RWPE1 (cell line): ENCODE results near the gene IL6ST.
A peak's percentile ranks its signal among the peaks of the same experiment; 100 is the strongest.

Experiments used
- CTCF ChIA-PET: fragments of 350-600 bp; sonication (Branson Sonifier 250); formaldehyde crosslinking; extraction: SDS; loops from one replicate; lab custom pipeline; 2021; lab: Yijun Ruan, JAX
- POLR2A ChIA-PET: fragments of 400-600 bp; formaldehyde crosslinking; extraction: SDS; loops from one replicate; lab custom pipeline; 2020; ENCODE audit warnings: antibody characterized with exemption; ENCODE audit not compliant: low non-redundant PET; lab: Yijun Ruan, JAX
- DNase-seq: peaks from one replicate; pipeline ENCODE4 v3.0.0; 2012; ENCODE audit warnings: low spot score
- H3K27ac ChIP-seq: fragments of 450-650 bp; 2 replicates; pipeline ENCODE4 v1.5.1; 2017
- TF ChIP-seq, protein P1 (sequence below): fragments of 450-650 bp; conservative IDR thresholded peaks from 2 replicates; pipeline ENCODE4 v1.5.1; 2017; ENCODE audit warnings: low read depth, mild to moderate bottlenecking

Gene IL6ST

DNA sequence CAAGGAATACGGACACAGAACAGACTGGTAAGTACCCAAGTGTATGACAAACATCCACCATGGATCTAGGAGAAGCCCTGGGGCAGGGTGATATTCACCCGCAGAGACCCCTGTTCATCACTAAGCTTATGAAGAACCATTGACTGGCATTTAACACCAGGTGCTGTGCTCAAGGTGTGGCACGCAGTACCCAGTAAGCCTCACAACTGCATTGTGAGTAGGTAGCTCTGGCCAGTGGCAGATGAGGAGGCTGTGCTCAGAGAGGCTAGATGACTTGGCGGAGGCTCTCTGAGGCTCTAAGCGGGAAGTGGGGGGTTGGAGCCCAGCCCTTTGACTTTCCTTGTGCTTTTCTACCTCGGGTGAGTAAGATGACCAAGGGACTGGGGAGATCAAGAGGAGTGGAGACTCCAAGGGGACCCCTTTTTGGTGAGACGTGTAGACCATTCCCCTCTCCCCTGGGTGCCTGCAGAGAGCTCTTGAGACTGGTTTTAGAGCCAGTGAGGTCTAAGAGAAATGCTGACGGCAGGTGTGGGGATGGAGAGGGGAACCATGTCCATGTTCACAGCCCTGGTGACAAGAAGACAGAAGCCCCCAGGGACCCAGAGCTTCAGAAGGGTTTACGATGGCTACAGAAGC, 70.8 kb downstream of the IL6ST start:
- TF ChIP-seq, protein P1, sequence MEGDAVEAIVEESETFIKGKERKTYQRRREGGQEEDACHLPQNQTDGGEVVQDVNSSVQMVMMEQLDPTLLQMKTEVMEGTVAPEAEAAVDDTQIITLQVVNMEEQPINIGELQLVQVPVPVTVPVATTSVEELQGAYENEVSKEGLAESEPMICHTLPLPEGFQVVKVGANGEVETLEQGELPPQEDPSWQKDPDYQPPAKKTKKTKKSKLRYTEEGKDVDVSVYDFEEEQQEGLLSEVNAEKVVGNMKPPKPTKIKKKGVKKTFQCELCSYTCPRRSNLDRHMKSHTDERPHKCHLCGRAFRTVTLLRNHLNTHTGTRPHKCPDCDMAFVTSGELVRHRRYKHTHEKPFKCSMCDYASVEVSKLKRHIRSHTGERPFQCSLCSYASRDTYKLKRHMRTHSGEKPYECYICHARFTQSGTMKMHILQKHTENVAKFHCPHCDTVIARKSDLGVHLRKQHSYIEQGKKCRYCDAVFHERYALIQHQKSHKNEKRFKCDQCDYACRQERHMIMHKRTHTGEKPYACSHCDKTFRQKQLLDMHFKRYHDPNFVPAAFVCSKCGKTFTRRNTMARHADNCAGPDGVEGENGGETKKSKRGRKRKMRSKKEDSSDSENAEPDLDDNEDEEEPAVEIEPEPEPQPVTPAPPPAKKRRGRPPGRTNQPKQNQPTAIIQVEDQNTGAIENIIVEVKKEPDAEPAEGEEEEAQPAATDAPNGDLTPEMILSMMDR = no peak
- ChIA-PET POLR2A (no interaction called here), CTCF (interaction anchor here (0.5 to 1.3 kb wide), 3 partner anchors 12 to 301 kb away, joined by 3 to 4 read pairs (median 4); no protein-coding TSS in a partner anchor)
- no peak for DNase-seq
- no peak overlapping the region for H3K27ac ChIP-seq

DNA sequence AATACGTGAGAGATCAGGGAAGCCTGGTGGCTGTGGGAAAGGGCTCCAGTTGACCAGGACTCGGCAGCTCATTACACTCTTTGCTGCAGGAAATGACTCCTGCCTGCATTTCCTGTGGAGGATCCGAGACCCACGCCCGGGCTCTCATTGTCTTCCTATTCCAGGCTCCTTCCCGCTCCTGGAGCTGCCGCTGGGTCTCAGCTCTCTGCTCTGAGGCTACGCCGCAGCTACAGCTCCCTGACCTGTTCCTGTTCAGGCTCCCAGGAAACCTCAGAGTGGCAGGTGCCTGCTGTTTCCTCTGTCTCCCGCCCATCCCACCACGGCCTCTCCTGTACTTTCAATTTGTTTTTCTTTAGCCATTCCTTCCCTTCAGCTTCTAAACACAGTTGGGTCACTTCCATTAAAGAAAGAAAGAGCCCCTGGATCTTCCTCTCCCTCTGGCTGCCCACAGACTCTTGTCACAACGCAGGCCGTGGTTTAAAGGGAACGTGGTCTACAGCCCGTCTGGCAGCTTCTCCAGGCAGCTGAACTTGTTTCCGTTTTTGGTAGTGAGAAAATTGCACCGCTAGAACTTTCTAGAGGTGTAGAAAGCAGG, 71.5 kb downstream of the IL6ST start:
- ChIA-PET CTCF (interaction anchor here (1.3 kb wide), 1 partner anchor 13 kb away, joined by 4 read pairs; no protein-coding TSS in a partner anchor), POLR2A (no interaction called here)
- no peak overlapping the region for H3K27ac ChIP-seq
- no peak for DNase-seq
- TF ChIP-seq, protein P1 = no peak

DNA sequence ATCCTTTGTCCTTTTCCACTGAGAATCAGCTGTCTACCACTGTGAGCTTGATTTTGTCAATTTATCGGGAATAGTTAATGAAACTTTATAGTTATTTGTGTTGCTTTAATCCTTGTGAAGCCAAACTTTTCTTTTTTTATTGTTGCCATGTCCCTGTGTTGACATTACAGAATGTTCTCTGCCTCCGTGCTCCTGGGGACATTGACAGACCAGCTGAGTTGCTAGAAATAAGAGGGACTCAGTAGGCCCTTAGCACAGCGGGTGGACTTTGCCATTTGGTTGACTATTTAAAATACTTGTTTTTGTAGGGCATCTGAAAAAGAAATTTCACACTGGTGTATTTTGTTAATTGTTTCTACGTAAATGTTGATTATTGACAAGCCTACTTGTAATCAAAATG, 73.1 kb downstream of the IL6ST start:
- no peak for DNase-seq
- CTCF ChIA-PET = interaction anchor here (0.5 to 1.2 kb wide), 2 partner anchors 15 to 619 kb away, joined by 3 to 11 read pairs; no protein-coding TSS in a partner anchor

DNA sequence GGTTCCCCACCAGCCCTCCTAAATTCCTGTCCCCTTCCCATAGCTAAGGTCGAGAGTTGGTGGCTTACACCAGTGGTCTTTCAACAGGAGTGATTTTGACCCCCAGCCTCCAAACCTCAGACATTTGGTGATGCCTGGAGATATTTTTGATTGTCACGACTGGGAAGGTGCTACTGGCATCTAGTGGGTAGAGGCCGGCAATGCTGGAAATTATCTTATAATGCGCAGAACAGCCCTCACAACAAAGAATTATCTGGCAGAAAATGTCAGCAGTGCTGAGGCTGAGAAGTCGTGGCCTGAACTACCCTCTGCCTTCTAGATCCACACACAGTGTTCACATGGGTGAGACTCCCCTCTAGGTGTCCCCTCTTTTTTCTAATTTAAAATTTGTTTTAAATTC, 74.0 kb downstream of the IL6ST start:
- no peak for DNase-seq
- CTCF ChIA-PET = interaction anchor here (0.7 to 1.2 kb wide), 2 partner anchors 16 to 812 kb away, joined by 3 read pairs; no protein-coding TSS in a partner anchor
- TF ChIP-seq, protein P1 = peak; percentile 50

More for the DNA sequence above, 73.1 kb downstream of the IL6ST start:
- H3K27ac ChIP-seq = no peak overlapping the region
- TF ChIP-seq, protein P1 = no peak
- POLR2A ChIA-PET = no interaction called here

DNA sequence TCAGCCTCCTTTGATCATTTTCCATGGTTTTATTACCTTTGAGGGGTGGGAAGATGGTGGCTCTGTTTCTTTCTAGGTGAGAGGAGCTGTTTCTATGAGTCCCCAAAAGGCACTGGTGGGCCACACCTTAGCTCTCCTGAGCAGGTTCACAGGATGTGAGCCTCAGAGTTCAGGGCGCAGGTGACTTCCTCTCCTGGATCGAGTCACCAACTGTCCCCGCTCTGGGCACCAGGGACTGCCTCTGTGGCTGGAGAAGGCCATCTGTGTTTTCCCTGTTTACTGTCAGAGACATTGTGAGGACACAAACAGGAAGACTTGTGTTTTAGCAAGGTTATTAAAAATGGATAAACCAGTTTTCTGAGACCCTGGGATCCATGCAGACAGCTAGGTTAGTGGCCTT, 75.1 kb downstream of the IL6ST start:
- no peak for DNase-seq
- TF ChIP-seq, protein P1 = no peak
- ChIA-PET CTCF (interaction anchor here (0.7 kb wide), 1 partner anchor 76 kb away, joined by 3 read pairs; no protein-coding TSS in a partner anchor), POLR2A (no interaction called here)
- no peak overlapping the region for H3K27ac ChIP-seq

More for the DNA sequence above, 74.0 kb downstream of the IL6ST start:
- POLR2A ChIA-PET = no interaction called here
- H3K27ac ChIP-seq = no peak overlapping the region
